Fibroblast of lung (primary cell): ENCODE data around the gene SMARCA2. TPM values are rescaled to one million over a fixed set of nuclear protein-coding genes. Genes with fewer than 3 reads are reported as not detected.

Experiments
- DNase-seq, 2 donors: peaks; one replicate each; pipeline versions ENCODE4 v3.0.0 to v3.0.0-alpha.2; 2010; ENCODE audit warnings: low read depth in 2 of 2
- H2AFZ ChIP-seq: 2 replicates; pipeline ENCODE4 v1.5.1; 2012; ENCODE audit warnings: low read length, control low read depth, inconsistent platforms
- H3K27ac ChIP-seq: 2 replicates; pipeline ENCODE4 v1.5.1; 2011; ENCODE audit warnings: low read length, control low read depth; ENCODE audit not compliant: insufficient read depth
- H3K27me3 ChIP-seq: 2 replicates; pipeline ENCODE4 v1.5.1; 2011; ENCODE audit warnings: mild to moderate bottlenecking, low read length; ENCODE audit not compliant: control insufficient read depth, insufficient read depth
- H3K36me3 ChIP-seq: 2 replicates; pipeline ENCODE4 v1.5.1; 2011; ENCODE audit warnings: low read length; ENCODE audit not compliant: control insufficient read depth, insufficient read depth
- H3K4me1 ChIP-seq: 2 replicates; pipeline ENCODE4 v1.5.1; 2011; ENCODE audit warnings: low read length; ENCODE audit not compliant: control insufficient read depth, insufficient read depth; ENCODE audit errors: extremely low read depth
- H3K4me2 ChIP-seq: 2 replicates; pipeline ENCODE4 v1.5.1; 2011; ENCODE audit warnings: low read length, control low read depth; ENCODE audit not compliant: insufficient read depth; ENCODE audit errors: extremely low read depth
- H3K4me3 ChIP-seq, 4 experiments: fragments of 200-600 bp in 1 of 4; sonication (generic) in 1 of 4; replicated peaks in 1 of 4; 2 replicates each; pipeline ENCODE4 v1.5.1; 2011 to 2016; ENCODE audit warnings: low read length in 4 of 4, low read depth in 3 of 4, mild to moderate bottlenecking in 3 of 4, control low read depth in 2 of 4, inconsistent platforms in 1 of 4, mixed read lengths in 1 of 4; ENCODE audit not compliant: insufficient read depth in 1 of 4; ENCODE audit errors: control extremely low read depth in 1 of 4
- H3K79me2 ChIP-seq: 2 replicates; pipeline ENCODE4 v1.5.1; 2012; ENCODE audit warnings: mild to moderate bottlenecking, low read length, inconsistent platforms; ENCODE audit not compliant: control insufficient read depth, insufficient read depth
- H3K9ac ChIP-seq: 2 replicates; pipeline ENCODE4 v1.5.1; 2011; ENCODE audit warnings: mild to moderate bottlenecking, low read length, control low read depth; ENCODE audit not compliant: insufficient read depth
- H3K9me3 ChIP-seq: 2 replicates; pipeline ENCODE4 v1.5.1; 2012; ENCODE audit warnings: low read depth, low read length; ENCODE audit not compliant: control insufficient read depth, insufficient read depth
- H4K20me1 ChIP-seq: 2 replicates; pipeline ENCODE4 v1.5.1; 2011; ENCODE audit warnings: low read length; ENCODE audit not compliant: control insufficient read depth, insufficient read depth; ENCODE audit errors: extremely low read depth
- CTCF ChIP-seq, 2 donors: IDR thresholded peaks in 1 of 2; conservative IDR thresholded peaks in 1 of 2; 1 replicate in 1 of 2; 2 replicates in 1 of 2; pipeline ENCODE4 v1.5.1; 2011 to 2012; ENCODE audit warnings: low read length in 2 of 2, control low read depth in 1 of 2, inconsistent platforms in 1 of 2, low read depth in 1 of 2, mild to moderate bottlenecking in 1 of 2
- EZH2 ChIP-seq: IDR thresholded peaks from 2 replicates; pipeline ENCODE4 v1.5.1; 2012; ENCODE audit warnings: low read length, control low read depth, mild to moderate bottlenecking; ENCODE audit errors: missing control alignments
- polyA plus RNA-seq, 2 donors: library from polyadenylated mRNA; depleted of rRNA in 1 of 2; stranded (reverse) in 1 of 2; unstranded in 1 of 2; fragments of >200 nt; gene quantifications; 2 replicates each; pipeline ENCODE4 v1.2.1, GENCODE V29; 2011 to 2012; ENCODE audit warnings: missing spikeins in 1 of 2
- total RNA-seq: library from RNA; depleted of rRNA; stranded (reverse); fragments of >200 nt; gene quantifications from 2 replicates; pipeline ENCODE4 v1.2.1, GENCODE V29; 2014

Gene SMARCA2
- total and polyA plus RNA-seq, 2 donors (not counting 1 experiment from before 2014, with no cell fraction given): 36.8 to 62.3 TPM

GRCh38 chr9:2151171-2151570 is 136.0 kb downstream of the SMARCA2 start:
- TF ChIP-seq CTCF (conservative IDR thresholded peaks at IDR 0.05 in 1 of 2, IDR thresholded peaks at IDR 0.05 in 1 of 2; ENCODE audit: low read depth in 1 of 2, low read length in 2 of 2): no peak
- no peak for TF ChIP-seq EZH2

GRCh38 chr9:2152966-2153629 is 138.0 kb downstream of the SMARCA2 start:
- H4K20me1 ChIP-seq: no peaks in the 10 kb centered on the region
- no peak for DNase-seq
- no peak overlapping the region for H3K27ac ChIP-seq
- H3K27me3 ChIP-seq: no peaks in the 10 kb centered on the region
- H3K79me2 ChIP-seq: no peaks in the 10 kb centered on the region
- H3K9me3 ChIP-seq: no peaks in the 10 kb centered on the region
- peaks cover 2% of the 10 kb centered on the region for H3K4me1 ChIP-seq
- H3K9ac ChIP-seq: no peak overlapping the region
- TF ChIP-seq EZH2 (no peak), CTCF (conservative IDR thresholded peaks at IDR 0.05 in 1 of 2, IDR thresholded peaks at IDR 0.05 in 1 of 2; ENCODE audit: low read depth in 1 of 2, low read length in 2 of 2) (no peak)
- H2AFZ ChIP-seq: no peak overlapping the region
- no peak overlapping the region for H3K4me3 ChIP-seq
- H3K36me3 ChIP-seq: no peaks in the 10 kb centered on the region
- no peak overlapping the region for H3K4me2 ChIP-seq

More at GRCh38 chr9:2151171-2151570, 136.0 kb downstream of the SMARCA2 start:
- DNase-seq: no peak
- H4K20me1 ChIP-seq: no peaks in the 10 kb centered on the region
- no peak overlapping the region for H3K4me2 ChIP-seq
- H3K27me3 ChIP-seq: no peaks in the 10 kb centered on the region
- H3K36me3 ChIP-seq: no peaks in the 10 kb centered on the region
- H2AFZ ChIP-seq: no peak overlapping the region
- no peaks in the 10 kb centered on the region for H3K4me1 ChIP-seq
- H3K9ac ChIP-seq: no peak overlapping the region
- H3K4me3 ChIP-seq: no peak overlapping the region
- H3K9me3 ChIP-seq: no peaks in the 10 kb centered on the region
- H3K79me2 ChIP-seq: no peaks in the 10 kb centered on the region
- H3K27ac ChIP-seq: no peak overlapping the region

GRCh38 chr9:2153630-2154217 is 138.6 kb downstream of the SMARCA2 start:
- H3K36me3 ChIP-seq: no peaks in the 10 kb centered on the region
- no peak for TF ChIP-seq CTCF (conservative IDR thresholded peaks at IDR 0.05 in 1 of 2, IDR thresholded peaks at IDR 0.05 in 1 of 2; ENCODE audit: low read depth in 1 of 2, low read length in 2 of 2)
- TF ChIP-seq EZH2: no peak
- H3K4me2 ChIP-seq: no peak overlapping the region
- no peaks in the 10 kb centered on the region for H3K27me3 ChIP-seq
- no peaks in the 10 kb centered on the region for H3K79me2 ChIP-seq
- H3K27ac ChIP-seq: no peak overlapping the region
- no peaks in the 10 kb centered on the region for H4K20me1 ChIP-seq
- no peak overlapping the region for H3K4me3 ChIP-seq
- no peak overlapping the region for H3K9ac ChIP-seq
- no peaks in the 10 kb centered on the region for H3K9me3 ChIP-seq
- H3K4me1 ChIP-seq: peaks cover 2% of the 10 kb centered on the region
- no peak for DNase-seq
- H2AFZ ChIP-seq: no peak overlapping the region
